BJ (cell line): ENCODE results near the gene MAMDC4. TPM values are rescaled to one million over a fixed set of nuclear protein-coding genes. Genes with fewer than 3 reads are reported as not detected.
"Not testable (repeated sequence)": the region's sequence is repeated elsewhere in the genome, so short reads cannot be mapped to it uniquely, and the experiment has no call there.

Experiments used
- CTCF ChIA-PET: fragments of 350-600 bp; formaldehyde crosslinking; extraction: SDS; loops from one replicate; lab custom pipeline; 2021; ENCODE audit warnings: antibody characterized with exemption, inconsistent platforms; lab: Yijun Ruan, JAX
- POLR2A ChIA-PET: fragments of 300-600 bp; sonication (Branson Sonifier 250); formaldehyde crosslinking; extraction: SDS; loops from one replicate; lab custom pipeline; 2021; ENCODE audit warnings: antibody characterized with exemption; lab: Charles Lee
- DNase-seq: peaks from one replicate; pipeline ENCODE4 v3.0.0-alpha.2; 2011; ENCODE audit warnings: low read depth
- H3K27me3 ChIP-seq: 2 replicates; pipeline ENCODE4 v1.6.0; 2011; ENCODE audit warnings: low read length; ENCODE audit not compliant: control insufficient read depth, insufficient read depth
- H3K36me3 ChIP-seq: 2 replicates; pipeline ENCODE4 v1.5.1; 2011; ENCODE audit warnings: low read length; ENCODE audit not compliant: control insufficient read depth, insufficient read depth
- H3K4me3 ChIP-seq: 2 replicates; pipeline ENCODE4 v1.5.1; 2011; ENCODE audit warnings: low read depth, mild to moderate bottlenecking, control low read depth, low read length
- CTCF ChIP-seq: IDR thresholded peaks from 2 replicates; pipeline ENCODE4 v1.5.1; 2011; ENCODE audit warnings: low read depth, mild to moderate bottlenecking, control low read depth, inconsistent platforms, low read length, moderate library complexity; ENCODE audit not compliant: insufficient read depth
- polyA minus RNA-seq: library from RNA; depleted of rRNA, polyadenylated mRNA; stranded (reverse); fragments of >200 nt; gene quantifications from 2 replicates; pipeline ENCODE4 v1.2.3, GENCODE V29; 2011; rRNA and poly(A)+ RNA removed
- polyA plus RNA-seq: library from polyadenylated mRNA; depleted of rRNA; stranded (reverse); fragments of >200 nt; gene quantifications from 2 replicates; pipeline ENCODE4 v1.2.3, GENCODE V29; 2011; rRNA removed

MAMDC4 gene
- polyA plus RNA-seq = 0.86 and 1.6 TPM in 2 replicates
- 0.14 and 0.46 TPM in 2 replicates for polyA minus RNA-seq

- POLR2A ChIA-PET = no interaction called here
- Histone ChIP-seq H3K27me3 (no peaks in the 10 kb centered on the region), H3K36me3 (peaks cover 11% of the 10 kb centered on the region), H3K4me3 (no peak within 1 kb of the TSS)
- DNase-seq = no peak
- TF ChIP-seq CTCF = no peak
- CTCF ChIA-PET = interaction anchor here (0.7 kb wide), 2 partner anchors 9 to 183 kb away, joined by 3 read pairs; partner anchors contain the start of gene AJM1
Measured at GRCh38 chr9:136851941-136852663, at the start of gene MAMDC4. Gene MAMDC4, plus strand, starts transcription at chr9:136852346. Its CDS starts 71 bp downstream, at chr9:136852417.

GRCh38 chr9:136803009-136803550 is 49.1 kb upstream of the MAMDC4 start:
- POLR2A ChIA-PET, H3K36me3 ChIP-seq, H3K4me3 ChIP-seq, DNase-seq: not testable (repeated sequence)
- CTCF ChIA-PET = interaction anchor here (0.6 to 1.1 kb wide), 2 partner anchors 39 to 226 kb away, joined by 3 to 4 read pairs; partner anchors contain the start of gene AJM1
- peaks cover 19% of the 10 kb centered on the region for H3K27me3 ChIP-seq

GRCh38 chr9:136803551-136804508 is 48.3 kb upstream of the MAMDC4 start:
- H3K27me3 ChIP-seq = peaks cover 14% of the 10 kb centered on the region
- CTCF ChIA-PET = interaction anchor here (0.8 to 1.7 kb wide), 2 partner anchors 11 to 44 kb away, joined by 3 read pairs; no protein-coding TSS in a partner anchor
- DNase-seq = no peak
- POLR2A ChIA-PET = no interaction called here
- no peaks in the 10 kb centered on the region; the same call in 1 of the 2 replicates for H3K36me3 ChIP-seq
- no peak overlapping the region for H3K4me3 ChIP-seq
- no peak for TF ChIP-seq CTCF

- no peak for TF ChIP-seq CTCF
- no peak overlapping the region for H3K4me3 ChIP-seq
- POLR2A ChIA-PET = no interaction called here
- peaks cover 7% of the 10 kb centered on the region for H3K27me3 ChIP-seq
- DNase-seq = no peak
- no peaks in the 10 kb centered on the region; the same call in 1 of the 2 replicates for H3K36me3 ChIP-seq
- CTCF ChIA-PET = interaction anchor here (0.8 to 2.1 kb wide), 4 partner anchors 11 to 263 kb away, joined by 3 to 7 read pairs (median 4); no protein-coding TSS in a partner anchor
Measured at GRCh38 chr9:136804509-136805206, 47.5 kb upstream of the MAMDC4 start.

- no peak overlapping the region for H3K4me3 ChIP-seq
- DNase-seq = no peak
- ChIA-PET CTCF (interaction anchor here (1.6 to 3.0 kb wide), 7 partner anchors 11 to 262 kb away, joined by 3 to 10 read pairs (median 6); partner anchors contain the start of gene AJM1), POLR2A (no interaction called here)
- TF ChIP-seq CTCF = no peak
- H3K36me3 ChIP-seq = no peaks in the 10 kb centered on the region; the same call in 1 of the 2 replicates
- H3K27me3 ChIP-seq = peaks cover 7% of the 10 kb centered on the region
Measured at GRCh38 chr9:136805207-136805740, 46.9 kb upstream of the MAMDC4 start.
